Activated gamma-delta T cell treated with Interleukin-2 at 50 U/mL for 16 hours (primary cell): Measurements from ENCODE around the gene TSPAN33.
"Not testable (repeated sequence)": the region's sequence is repeated elsewhere in the genome, so short reads cannot be mapped to it uniquely, and the experiment has no call there.

ENCODE experiments used
- DNase-seq: peaks from one replicate; pipeline ENCODE4 v3.0.0-alpha.2; 2020

Gene TSPAN33

GRCh38 chr7:129210256-129210988, 65.9 kb downstream of the TSPAN33 start:
- DNase-seq, result peak; percentile 62

GRCh38 chr7:129210989-129211312, 66.4 kb downstream of the TSPAN33 start:
- DNase-seq, result no peak

DNA sequence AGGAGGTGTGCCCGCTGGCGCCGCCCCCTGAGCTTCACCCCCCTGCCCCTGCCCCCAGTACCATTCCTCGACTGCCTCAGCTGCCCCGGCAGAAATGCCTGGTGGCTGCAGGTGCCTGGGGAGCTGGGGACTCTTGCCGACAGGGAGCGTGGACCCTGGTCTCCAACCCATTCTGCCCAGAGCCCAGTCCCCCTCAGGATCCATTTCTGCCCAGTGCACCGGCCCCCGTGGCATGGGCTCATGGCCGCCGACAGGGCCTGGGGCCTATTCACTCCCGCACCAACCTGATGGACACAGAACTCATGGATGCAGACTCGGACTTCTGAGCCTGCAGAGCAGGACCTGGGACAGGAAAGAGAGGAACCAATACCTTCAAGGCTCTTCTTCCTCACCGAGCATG, 67.6 kb downstream of the TSPAN33 start:
- DNase-seq, result no peak

DNA sequence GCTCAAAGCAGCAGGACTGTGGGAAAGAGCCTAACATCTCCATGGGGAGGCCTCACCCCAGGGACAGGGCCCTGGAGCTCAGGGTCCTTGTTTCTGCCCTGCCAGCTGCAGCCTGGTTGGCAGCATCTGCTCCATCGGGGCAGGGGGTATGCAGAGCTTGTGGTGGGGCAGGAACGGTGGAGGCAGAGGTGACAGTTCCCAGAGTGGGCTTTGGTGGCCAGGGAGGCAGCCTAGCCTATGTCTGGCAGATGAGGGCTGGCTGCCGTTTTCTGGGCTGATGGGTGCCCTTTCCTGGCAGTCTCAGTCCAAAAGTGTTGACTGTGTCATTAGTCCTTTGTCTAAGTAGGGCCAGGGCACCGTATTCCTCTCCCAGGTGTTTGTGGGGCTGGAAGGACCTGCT, 68.1 kb downstream of the TSPAN33 start:
- no peak for DNase-seq

DNA sequence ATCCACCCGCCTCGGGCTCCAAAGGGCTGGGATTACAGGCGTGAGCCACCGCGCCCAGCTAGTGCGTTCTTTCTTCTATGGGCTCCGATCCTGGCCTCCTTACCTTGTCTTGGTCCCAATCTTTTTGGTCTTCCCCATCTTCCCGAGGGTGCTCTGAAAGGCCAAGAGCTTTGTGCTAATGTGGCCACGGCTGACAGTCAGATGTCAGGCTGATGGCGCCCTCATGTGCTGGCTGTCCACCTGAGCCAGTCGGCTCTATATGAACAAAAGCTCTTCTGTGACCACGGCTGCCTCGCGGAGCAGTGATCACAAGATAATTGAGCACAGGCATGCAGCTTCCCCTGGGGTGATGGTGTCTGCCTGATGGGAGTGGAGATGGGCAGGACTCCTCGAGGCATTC, 69.3 kb downstream of the TSPAN33 start:
- no peak for DNase-seq

DNA sequence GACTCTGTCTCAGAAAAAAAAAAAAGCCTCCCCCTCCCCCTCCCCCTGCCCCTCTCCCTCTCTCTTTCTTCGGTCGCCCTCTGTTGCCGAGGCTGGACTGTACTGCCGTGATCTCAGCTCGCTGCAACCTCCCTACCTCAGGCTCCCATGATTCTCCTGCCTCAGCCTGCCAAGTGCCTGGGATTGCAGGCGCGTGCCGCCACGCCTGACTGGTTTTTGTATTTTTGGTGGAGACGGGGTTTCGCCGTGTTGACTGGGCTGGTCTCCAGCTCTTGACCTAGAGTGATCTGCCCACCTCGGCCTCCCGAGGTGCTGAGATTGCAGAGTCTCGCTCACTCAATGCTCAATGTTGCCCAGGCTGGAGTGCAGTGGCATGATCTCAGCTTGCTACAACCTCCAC, 71.2 kb downstream of the TSPAN33 start:
- DNase-seq, result not testable (repeated sequence)

GRCh38 chr7:129216101-129216715, 71.7 kb downstream of the TSPAN33 start:
- not testable (repeated sequence) for DNase-seq

DNA sequence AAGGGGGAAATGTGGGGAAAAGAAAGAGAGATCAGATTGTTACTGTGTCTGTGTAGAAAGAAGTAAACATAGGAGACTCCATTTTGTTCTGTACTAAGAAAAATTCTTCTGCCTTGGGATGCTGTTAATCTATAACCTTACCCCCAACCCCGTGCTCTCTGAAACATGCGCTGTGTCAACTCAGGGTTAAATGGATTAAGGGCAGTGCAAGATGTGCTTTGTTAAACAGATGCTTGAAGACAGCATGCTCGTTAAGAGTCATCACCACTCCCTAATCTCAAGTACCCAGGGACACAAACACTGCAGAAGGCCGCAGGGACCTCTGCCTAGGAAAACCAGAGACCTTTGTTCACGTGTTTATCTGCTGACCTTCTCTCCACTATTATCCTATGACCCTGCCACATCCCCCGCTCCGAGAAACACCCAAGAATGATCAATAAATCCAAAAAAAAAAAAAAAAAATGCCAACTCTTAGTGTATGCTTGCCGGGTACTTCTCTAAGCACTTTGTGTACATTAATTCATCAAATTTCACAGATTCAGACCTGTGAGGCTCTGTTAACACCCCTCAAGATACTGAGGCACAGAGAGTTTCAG, 72.4 kb downstream of the TSPAN33 start:
- DNase-seq, result not testable (repeated sequence)

DNA sequence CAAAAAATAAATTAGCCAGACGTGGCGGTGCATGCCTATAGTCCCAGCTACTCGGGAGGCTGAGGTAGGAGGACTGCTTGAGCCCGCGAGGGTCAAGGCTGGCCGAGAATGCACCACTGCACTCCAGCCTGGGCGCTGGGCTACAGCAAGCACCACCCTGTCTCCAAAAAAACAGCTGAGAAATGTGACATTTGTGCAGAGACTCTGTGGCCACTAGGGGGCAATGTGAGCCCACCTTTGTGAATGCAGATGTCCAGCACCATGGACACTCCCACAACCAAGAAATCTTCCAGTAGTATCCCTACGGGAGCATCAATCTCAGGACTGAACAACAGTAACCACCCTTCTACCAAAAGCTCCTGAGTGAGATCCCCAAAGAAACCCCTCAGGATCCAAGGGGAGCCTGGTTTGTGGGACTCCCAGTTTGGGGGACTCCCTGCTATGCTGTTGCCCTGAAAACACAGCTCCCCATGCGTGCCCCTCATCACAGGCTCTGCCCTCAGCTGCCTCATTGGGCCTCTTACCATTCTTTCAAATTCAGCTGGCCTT, 74.1 kb downstream of the TSPAN33 start:
- DNase-seq, result peak; percentile 80

DNA sequence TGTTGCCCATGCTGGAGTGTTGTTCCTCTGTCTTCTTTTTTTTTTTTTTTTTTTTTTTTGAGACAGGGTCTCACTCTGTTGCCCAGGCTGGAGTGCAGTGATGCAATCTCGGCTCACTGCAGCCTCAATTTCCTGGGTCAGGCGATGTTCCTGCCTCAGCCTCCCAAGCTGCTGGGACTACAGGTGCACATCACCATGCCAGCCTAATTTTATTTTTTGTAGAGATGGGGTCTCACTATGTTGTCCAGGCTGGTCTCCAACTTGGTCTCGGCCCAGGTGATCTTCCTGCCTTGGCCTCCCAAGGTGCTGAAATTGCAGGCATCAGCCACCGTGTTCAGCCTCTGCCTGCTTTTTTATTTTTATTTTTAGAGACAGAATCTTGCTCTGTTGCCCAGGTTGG, 74.7 kb downstream of the TSPAN33 start:
- DNase-seq, result not testable (repeated sequence)
